PFSK-1 (cell line): ENCODE measurements around the gene PDE6A.

Source experiments
- FOXP2 ChIP-seq: optimal IDR thresholded peaks from 2 replicates; pipeline ENCODE3; 2011; ENCODE audit warnings: borderline replicate concordance, control low read depth, inconsistent platforms; ENCODE audit not compliant: insufficient read depth; ENCODE audit errors: extremely low read length, extremely low read depth
- POLR2AphosphoS5 ChIP-seq: IDR thresholded peaks from 2 replicates; pipeline ENCODE4 v1.6.1; 2012; ENCODE audit warnings: low read depth, mild to moderate bottlenecking, control low read depth, low read length, moderate library complexity
- REST ChIP-seq, 2 experiments: IDR thresholded peaks; 2 replicates each; pipeline versions ENCODE4 v1.6.1 to v1.8.0; 2011 to 2012; ENCODE audit warnings: low read depth in 2 of 2, low read length in 2 of 2, control low read depth in 1 of 2, inconsistent platforms in 1 of 2, mild to moderate bottlenecking in 1 of 2, moderate library complexity in 1 of 2; ENCODE audit not compliant: insufficient read depth in 1 of 2
- SIN3A ChIP-seq: IDR thresholded peaks from 2 replicates; pipeline ENCODE4 v1.6.1; 2012; ENCODE audit warnings: mild to moderate bottlenecking, low read length, moderate library complexity, borderline replicate concordance; ENCODE audit not compliant: insufficient read depth
- TAF1 ChIP-seq: IDR thresholded peaks from 2 replicates; pipeline ENCODE4 v1.6.1; 2012; ENCODE audit warnings: low read length, control low read depth, borderline replicate concordance; ENCODE audit not compliant: insufficient read depth

PDE6A gene

GRCh38 chr5:149963729-149964128, 19.1 kb upstream of the PDE6A start:
- TF ChIP-seq TAF1 = no peak

GRCh38 chr5:149962601-149963300, 18.2 kb upstream of the PDE6A start:
- TF ChIP-seq REST (IDR thresholded peaks at IDR 0.05; ENCODE audit: insufficient read depth in 1 of 2, low read depth in 2 of 2, low read length in 2 of 2) (no peak), FOXP2 (no peak), SIN3A (no peak), POLR2AphosphoS5 (no peak), TAF1 (no peak)

GRCh38 chr5:149961957-149962409, 17.4 kb upstream of the PDE6A start:
- TF ChIP-seq REST (IDR thresholded peaks at IDR 0.05; ENCODE audit: insufficient read depth in 1 of 2, low read depth in 2 of 2, low read length in 2 of 2) = no peak
- no peak for TF ChIP-seq POLR2AphosphoS5
- no peak for TF ChIP-seq FOXP2
- no peak for TF ChIP-seq SIN3A
- TF ChIP-seq TAF1 = no peak

- no peak for TF ChIP-seq REST (IDR thresholded peaks at IDR 0.05; ENCODE audit: insufficient read depth in 1 of 2, low read depth in 2 of 2, low read length in 2 of 2)
- no peak for TF ChIP-seq POLR2AphosphoS5
- no peak for TF ChIP-seq TAF1
These were observed 16.6 kb upstream of the PDE6A start for GRCh38 chr5:149961186-149961685.

- TF ChIP-seq FOXP2 (peak; percentile 82), TAF1 (peak; percentile 75; the same call in 1 of the 2 replicates), SIN3A (peak; percentile 20; the same call in 1 of the 2 replicates), REST (IDR thresholded peaks at IDR 0.05; ENCODE audit: insufficient read depth in 1 of 2, low read depth in 2 of 2, low read length in 2 of 2) (0 out of 4 replicates have a peak, but pooled peaks have one; percentile 32 to 48), POLR2AphosphoS5 (peak; percentile 94)
These were observed 15.9 kb upstream of the PDE6A start, which contains the start of gene SLC26A2 for GRCh38 chr5:149960272-149961185. SLC26A2 (plus strand) TSS chr5:149960758; CDS start chr5:149977653, 16,895 bp downstream.
